Stimulated activated CD4-positive, alpha-beta T cell treated with anti-CD3 and anti-CD28 coated beads, Interleukin-2, amount 100 ng/mL, for 24 hours (primary cell): ENCODE data around the gene TMEM45A.
"Not testable (repeated sequence)": the region's sequence is repeated elsewhere in the genome, so short reads cannot be mapped to it uniquely, and the experiment has no call there.

ENCODE experiments used
- DNase-seq, 2 donors: peaks; one replicate each; pipeline ENCODE4 v3.0.0-alpha.2; 2020

TMEM45A gene

GRCh38 chr3:100492059-100493006, at the start of gene TMEM45A:
TSS of gene TMEM45A (plus strand) at chr3:100492619. CDS start at chr3:100555212, 62,593 bp downstream.
- DNase-seq, result peak; percentile 70 to 90

GRCh38 chr3:100443690-100444089, 48.7 kb upstream of the TMEM45A start:
- no peak for DNase-seq

GRCh38 chr3:100447067-100447466, 45.4 kb upstream of the TMEM45A start:
- not testable (repeated sequence) for DNase-seq

GRCh38 chr3:100448079-100448478, 44.3 kb upstream of the TMEM45A start:
- DNase-seq, result no peak

GRCh38 chr3:100449214-100449613, 43.2 kb upstream of the TMEM45A start:
- no peak for DNase-seq

GRCh38 chr3:100454677-100455076, 37.7 kb upstream of the TMEM45A start:
- DNase-seq, result no peak

GRCh38 chr3:100455841-100456550, 36.4 kb upstream of the TMEM45A start:
- DNase-seq, result no peak

- DNase-seq, result no peak
These were observed 35.7 kb upstream of the TMEM45A start for GRCh38 chr3:100456745-100457144.

GRCh38 chr3:100457811-100458210, 34.6 kb upstream of the TMEM45A start:
- DNase-seq, result no peak

- DNase-seq, result no peak
These were observed 33.6 kb upstream of the TMEM45A start for GRCh38 chr3:100458814-100459213.

GRCh38 chr3:100463002-100463401, 29.4 kb upstream of the TMEM45A start:
- no peak for DNase-seq

GRCh38 chr3:100463646-100464155, 28.7 kb upstream of the TMEM45A start:
- no peak for DNase-seq

- no peak for DNase-seq
These were observed 26.3 kb upstream of the TMEM45A start for GRCh38 chr3:100465892-100466777.

- DNase-seq, result no peak
These were observed 25.3 kb upstream of the TMEM45A start for GRCh38 chr3:100467133-100467532.

- DNase-seq, result no peak
These were observed 23.7 kb upstream of the TMEM45A start for GRCh38 chr3:100468676-100469075.

GRCh38 chr3:100470951-100471350, 21.5 kb upstream of the TMEM45A start:
- no peak for DNase-seq

GRCh38 chr3:100471444-100471843, 21.0 kb upstream of the TMEM45A start:
- DNase-seq, result no peak

- DNase-seq, result not testable (repeated sequence)
These were observed 14.5 kb upstream of the TMEM45A start for GRCh38 chr3:100477851-100478360.

GRCh38 chr3:100478521-100478920, 13.9 kb upstream of the TMEM45A start:
- DNase-seq, result not testable (repeated sequence)

GRCh38 chr3:100480081-100480480, 12.3 kb upstream of the TMEM45A start:
- no peak for DNase-seq

- no peak for DNase-seq
These were observed 10.2 kb upstream of the TMEM45A start for GRCh38 chr3:100482176-100482575.

- DNase-seq, result no peak
These were observed 8.9 kb upstream of the TMEM45A start for GRCh38 chr3:100483529-100483928.
